Ecto neural progenitor cell (in vitro differentiated cells): Measurements from ENCODE around the gene IDI2.

Experiments used
- DNase-seq: peaks from one replicate; pipeline ENCODE4 v3.0.0-alpha.2; 2018; ENCODE audit warnings: low spot score

The IDI2 gene

DNA sequence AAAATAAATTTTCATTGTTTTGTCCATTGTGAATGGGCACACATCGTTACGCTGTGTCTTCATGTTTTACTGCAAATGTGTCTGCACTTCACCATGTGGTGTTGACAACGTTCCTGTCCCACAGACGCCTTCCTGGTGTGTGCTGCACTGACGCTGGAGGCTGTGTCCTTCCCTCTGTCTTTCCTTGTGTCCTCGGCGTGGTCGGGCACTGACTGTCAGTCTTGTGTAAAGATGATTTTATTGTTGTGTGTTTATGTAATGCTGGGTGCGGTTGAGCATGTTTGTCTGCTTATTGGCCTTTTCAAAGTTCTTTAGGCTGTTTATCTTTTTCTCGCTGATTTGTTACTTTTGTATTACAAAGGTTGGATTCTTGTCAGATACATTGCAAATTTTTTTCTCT is 18.1 kb downstream of the IDI2 start:
- no peak for DNase-seq

GRCh38 chr10:1006573-1006972 is 19.1 kb downstream of the IDI2 start:
- DNase-seq, result no peak

DNA sequence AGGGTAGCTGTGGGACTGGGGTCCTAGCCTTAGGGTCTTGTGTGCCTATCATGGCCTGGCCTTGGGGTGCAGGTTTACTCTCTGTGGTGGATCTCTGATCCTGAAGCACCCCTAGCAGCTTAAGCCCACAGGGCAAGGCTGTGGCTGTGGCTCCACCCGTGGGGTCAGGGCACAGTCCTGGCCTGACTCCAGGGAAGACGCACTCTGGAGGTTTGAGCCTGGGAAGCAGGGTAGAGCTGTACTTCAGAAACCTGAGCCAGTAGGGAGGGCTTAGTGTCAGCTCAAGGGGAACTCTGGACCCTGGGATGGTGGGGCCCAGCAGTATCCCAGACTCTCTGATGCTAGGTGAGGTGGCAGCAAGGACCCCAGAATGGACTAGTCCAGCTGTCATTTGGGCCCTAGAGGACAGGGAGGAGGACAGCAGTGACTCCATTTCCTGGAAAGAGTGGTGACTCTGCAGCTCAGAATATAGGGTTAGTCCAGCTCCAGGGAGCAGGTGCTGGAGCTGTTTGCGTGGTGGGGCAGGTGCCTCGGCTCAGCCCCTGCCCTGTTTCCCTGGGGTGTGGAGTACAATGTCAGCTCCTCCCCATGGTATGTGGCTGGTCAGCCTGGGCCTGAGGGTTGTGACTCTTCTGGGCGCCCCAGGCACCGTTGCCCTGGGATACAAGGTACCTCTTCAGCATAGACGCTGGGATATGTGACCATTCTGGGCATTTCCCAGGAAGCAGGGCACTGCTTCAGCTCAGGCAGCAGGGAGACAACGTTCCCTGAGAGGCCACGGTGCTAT is 21.6 kb downstream of the IDI2 start:
- no peak for DNase-seq

GRCh38 chr10:1002425-1003006 is 23.1 kb downstream of the IDI2 start:
- no peak for DNase-seq

DNA sequence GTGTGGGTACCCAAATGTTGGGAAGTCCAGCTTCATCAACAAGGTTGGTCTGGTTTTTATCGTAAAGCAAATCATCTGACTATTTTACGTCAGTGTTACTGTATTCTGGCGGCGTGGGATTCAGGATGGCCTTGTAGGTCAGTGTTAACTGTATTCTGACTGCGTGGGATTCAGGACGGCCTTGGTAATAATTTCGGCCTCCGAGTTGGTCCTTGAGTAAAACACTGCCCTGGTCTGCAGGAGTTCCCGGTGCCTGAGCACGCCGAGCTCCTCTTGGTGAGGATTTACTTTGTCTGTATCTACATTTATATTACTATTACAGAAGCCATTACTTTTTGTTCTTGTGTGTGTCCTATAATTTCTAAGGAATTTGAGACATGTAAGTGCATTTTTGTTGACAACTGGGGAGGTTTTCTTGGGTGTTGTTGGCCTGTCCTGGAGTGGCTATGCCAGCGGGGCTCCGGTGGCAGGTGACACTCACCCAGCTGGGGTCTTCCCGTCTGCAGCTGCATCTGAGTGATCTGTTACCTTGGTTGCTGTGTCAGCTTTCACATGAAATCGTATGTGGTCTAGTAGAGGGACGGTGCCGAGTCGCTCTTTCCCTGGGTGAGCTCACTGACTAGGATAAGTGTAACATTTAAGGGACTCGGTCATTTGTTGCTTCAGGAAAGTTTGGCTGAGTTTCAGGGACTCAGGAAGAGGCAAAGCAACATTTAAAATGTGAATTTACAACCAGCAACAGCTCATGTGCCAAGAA is 28.2 kb downstream of the IDI2 start:
- DNase-seq, result no peak

DNA sequence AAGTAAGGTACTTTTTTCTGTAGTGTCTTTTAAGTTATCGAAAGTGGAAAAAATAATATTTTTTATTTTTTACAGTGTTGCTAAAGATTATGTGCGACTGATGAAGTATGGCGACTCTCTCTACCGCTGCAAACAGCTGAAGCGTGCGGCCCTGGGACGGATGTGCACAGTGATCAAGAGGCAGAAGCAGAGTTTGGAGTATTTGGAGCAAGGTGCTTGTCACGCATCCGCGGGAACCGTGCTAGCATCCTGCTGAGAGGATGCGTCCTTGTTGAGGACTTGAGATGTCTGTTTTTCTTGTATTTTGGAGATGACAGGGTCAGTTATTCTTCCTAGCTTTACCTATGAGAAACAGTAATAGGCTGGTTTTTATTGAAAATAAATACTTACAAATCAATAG is 29.6 kb downstream of the IDI2 start:
- DNase-seq, result no peak

GRCh38 chr10:995559-995926 is 30.1 kb downstream of the IDI2 start:
- no peak for DNase-seq

- DNase-seq, result no peak
Measured at GRCh38 chr10:994836-995558, 30.7 kb downstream of the IDI2 start.

- DNase-seq, result no peak
Measured at GRCh38 chr10:992871-993270, 32.8 kb downstream of the IDI2 start.

- DNase-seq, result no peak
Measured at GRCh38 chr10:992467-992866, 33.2 kb downstream of the IDI2 start.

DNA sequence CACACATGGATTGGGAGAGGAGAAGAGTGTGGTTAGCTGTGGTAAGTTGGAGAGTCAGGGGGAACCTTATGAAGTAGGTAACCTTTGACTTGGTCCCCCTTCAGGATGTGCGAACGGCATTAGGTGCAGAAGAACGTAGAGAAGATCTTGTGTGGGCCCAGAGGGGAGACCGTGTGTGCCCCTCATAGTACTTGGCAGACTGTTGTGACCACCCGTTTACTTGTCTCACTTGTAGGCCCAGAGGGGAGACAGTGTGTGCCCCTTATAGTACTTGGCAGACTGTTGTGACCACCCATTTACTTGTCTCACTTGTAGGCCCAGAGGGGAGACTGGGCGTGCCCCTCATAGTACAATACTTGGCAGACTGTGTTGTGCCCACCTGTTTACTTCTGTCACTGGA is 34.9 kb downstream of the IDI2 start:
- no peak for DNase-seq

DNA sequence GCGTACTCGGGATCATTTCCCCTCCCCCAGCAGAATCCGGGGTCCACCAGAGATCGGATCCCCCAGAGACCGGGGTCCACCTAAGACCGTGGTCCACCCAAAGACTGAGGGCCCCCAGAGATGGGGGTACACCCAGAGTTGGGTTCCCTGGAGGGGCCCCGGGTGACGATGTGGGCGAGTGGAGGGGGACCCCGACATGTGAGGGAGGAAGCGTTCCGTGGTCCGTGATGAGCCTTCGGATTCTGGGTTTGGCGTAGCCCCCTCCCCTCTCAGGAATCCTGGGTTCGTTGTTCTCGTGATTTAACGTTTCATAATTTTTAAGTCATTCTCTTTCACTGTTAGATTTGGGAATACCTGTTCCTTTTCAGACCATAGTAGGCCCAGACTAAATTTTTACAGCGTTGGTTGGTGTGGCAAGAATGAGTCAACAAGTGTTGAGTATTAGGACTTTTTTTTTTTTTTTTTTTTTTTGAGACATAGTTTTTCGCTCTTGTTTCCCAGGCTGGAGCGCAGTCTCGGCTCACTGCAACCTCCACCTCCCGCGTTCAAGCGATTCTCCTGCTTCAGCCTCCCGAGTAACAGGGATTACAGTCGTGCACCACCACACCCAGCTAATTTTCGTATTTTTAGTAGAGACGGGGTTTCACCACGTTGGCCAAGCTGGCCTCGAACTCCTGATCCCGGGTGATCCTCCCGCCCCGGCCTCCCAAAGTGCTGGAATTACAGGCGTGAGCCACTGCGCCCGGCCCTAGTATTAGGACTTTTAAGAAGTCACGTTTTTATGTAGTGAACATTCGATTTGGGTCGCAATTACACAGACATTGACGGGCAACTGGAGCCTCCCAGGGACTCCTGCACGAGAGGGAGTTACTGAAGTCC is 36.8 kb downstream of the IDI2 start:
- no peak for DNase-seq

DNA sequence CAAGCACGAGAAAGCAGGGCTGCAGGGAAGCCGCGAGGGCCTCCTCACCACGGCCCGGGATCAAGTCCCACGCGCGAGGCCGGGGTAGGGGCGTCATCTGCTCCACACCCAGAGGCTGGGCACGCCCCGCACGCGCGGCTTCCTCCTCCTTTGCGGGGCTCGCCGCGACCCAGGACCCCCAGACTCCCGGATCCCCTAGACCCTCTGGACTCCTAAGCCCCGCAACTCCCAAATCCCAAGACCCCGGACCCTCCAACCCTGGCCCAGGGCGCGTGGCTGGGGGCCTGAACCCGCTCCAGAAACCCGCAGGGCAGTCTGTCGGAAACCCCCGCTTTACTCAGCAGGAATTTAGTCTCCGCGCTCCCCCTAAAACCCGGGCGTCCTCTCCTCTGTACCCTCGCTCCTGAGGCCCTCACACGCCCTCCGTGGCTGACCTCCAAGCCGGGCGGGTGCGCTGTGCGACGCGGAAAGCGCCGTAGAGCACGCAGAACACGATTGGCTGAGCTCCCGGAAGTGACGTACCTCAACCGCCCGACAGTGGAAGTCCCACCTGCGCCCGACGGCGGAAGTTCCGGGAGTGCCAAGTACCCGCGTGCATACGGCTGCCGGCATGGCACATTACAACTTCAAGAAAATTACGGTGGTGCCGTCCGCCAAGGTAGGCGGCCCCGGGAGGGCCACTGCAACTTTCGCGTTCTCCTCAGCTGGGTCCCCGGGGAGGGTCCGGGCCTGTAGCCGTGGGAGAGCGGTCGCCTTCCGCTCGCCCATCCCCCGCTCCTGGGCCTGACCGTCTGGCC is 37.6 kb downstream of the IDI2 start, which contains the start of gene GTPBP4:
Gene GTPBP4, plus strand, starts transcription at position 565 of the 797 bp plus-strand sequence. Its CDS starts 46 bp downstream, at position 611.
- peak; percentile 97 for DNase-seq

DNA sequence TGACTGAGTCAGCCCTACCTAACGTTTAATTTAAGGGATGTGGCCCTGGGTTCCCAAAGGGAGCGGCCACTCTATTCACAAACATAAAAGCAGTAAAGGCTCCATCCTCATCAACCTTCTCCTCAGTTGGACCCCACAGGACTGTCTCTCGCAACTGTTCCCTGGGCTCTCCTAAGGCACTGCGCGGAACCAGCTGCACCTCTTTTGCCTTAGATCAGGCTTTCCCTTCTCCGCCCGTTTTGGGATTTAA is 38.1 kb downstream of the IDI2 start:
- no peak for DNase-seq

DNA sequence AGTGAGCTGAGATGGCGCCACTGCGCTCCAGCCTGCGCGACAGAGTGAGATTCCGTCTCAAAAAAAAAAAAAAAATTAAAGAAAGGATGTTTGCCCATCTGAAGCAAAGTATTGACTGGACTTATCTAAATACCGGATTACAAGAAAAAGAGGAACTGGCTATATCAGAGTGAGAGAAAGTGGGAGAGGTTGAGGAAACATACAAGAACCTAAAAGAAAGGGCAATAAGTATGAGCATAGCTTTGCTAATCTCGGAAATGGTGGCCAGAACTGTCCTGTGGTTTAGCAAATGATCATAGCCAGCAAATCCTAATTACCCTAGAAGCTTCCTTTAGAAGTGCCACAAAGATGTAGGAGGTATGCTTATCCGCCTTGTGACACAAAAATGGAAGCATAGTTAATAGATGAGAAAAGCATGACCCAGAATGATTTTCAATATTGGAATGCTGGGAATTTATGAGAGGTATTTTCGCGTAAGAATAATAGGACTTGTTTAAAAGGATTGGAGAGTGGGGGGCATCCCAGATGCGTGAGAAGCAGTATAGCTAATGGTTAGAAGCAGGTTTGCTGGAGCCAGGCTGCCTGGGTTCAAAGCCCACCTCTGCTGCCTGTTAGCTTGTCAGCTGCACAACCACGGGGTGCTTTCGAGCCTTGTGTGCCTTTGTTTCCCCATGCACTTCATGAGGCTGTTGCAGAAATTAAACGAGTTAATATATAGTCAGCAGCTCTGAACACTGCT is 38.6 kb downstream of the IDI2 start:
- no peak for DNase-seq

DNA sequence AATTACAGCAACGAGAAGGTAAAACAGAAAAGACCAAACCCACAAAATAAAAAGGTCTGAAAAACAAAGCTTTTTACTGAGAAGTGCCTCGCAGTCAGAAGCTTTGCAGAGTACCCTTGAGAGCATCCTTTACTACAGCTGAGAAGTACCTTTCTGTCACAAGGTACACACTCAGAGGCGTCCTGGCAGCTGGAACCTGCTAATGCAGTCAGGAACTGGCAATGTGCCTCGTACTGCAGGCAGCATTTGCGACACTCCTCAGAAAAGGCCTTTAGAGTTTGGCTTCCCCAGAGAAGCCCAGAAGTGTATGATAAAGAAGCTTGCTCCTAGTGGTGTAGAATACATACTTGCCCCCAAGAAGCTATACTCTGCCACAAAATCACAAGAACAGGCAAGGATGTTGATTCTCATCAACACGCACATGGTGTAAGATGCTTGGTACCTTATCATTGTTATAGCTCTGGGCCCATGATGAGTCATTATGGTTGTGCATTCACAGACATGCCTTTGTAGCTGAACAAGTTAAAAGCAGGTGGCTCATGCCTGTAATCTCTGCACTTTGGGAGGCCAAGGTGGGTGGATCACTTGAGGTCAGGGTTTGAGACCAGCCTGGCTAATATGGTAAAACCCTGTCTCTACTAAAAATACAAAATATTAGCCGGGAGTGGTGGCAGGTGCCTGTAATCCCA is 39.4 kb downstream of the IDI2 start:
- no peak for DNase-seq

DNA sequence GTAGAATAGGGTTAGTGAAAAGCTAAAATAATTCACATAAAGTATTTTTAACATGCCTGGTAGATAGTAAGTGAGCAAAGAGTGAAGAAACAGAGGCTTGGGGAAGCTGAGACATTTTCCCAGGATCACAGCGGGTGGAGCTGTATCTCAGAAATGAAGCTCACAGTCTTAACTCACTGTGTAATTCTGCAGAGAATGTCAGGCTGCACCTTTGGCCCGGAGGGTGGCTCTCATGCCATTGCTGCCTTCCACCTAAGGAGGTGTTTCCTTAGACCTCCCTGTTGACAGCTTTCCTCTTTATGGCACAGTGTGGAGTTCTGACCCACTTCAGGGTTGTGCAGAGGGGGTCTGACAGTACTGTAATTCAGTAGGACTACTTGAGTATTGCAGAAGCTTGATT is 40.3 kb downstream of the IDI2 start:
- DNase-seq, result no peak

GRCh38 chr10:983971-984655 is 41.5 kb downstream of the IDI2 start:
- DNase-seq, result no peak

DNA sequence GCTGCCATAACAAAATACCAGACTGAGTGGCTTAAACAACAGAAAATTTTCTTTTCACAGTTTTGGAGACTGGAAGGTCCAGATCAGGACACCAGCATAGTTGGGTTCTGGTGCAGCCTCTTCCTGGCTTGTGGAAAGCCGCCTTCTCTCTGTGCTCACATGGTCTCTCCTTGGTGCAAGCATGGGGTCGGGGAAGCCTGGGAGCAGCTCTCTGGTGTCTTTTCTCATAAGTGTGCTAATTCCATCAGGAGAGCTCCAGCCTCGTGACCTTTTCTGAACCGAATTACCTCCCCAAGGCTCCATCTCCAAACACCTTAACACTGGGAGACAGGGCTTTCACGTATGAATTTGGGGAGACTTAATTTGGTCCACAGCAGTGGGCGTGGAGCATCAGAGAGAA is 42.3 kb downstream of the IDI2 start:
- DNase-seq, result no peak
